A549 (cell line): Measurements from ENCODE around the gene PRKCE. TPM values are rescaled to one million over a fixed set of nuclear protein-coding genes. Genes with fewer than 3 reads are reported as not detected.

Experiments used
- ATAC-seq, 2 experiments: fragments of 200-7000 bp in 1 of 2; fragments of >200 bp in 1 of 2; cut with Nextera tagmentation in 1 of 2; cut with Tn5 transposase in 1 of 2; 3 replicates each; pipeline versions ENCODE4 v1.8.0 to v1.9.1; 2018 to 2020; ENCODE audit warnings: mild to moderate bottlenecking in 1 of 2, moderate library complexity in 1 of 2
- CTCF ChIA-PET: fragments of 300-600 bp; sonication (Branson Sonifier 250); formaldehyde crosslinking; extraction: SDS; loops from one replicate; lab custom pipeline; 2021; ENCODE audit warnings: antibody characterized with exemption, inconsistent platforms; lab: Yijun Ruan, JAX
- POLR2A ChIA-PET: fragments of 350-600 bp; formaldehyde crosslinking; extraction: SDS; loops from one replicate; lab custom pipeline; 2021; ENCODE audit warnings: antibody characterized with exemption, inconsistent platforms; lab: Yijun Ruan, JAX
- DNase-seq, 2 experiments: peaks; one replicate each; pipeline versions ENCODE4 v3.0.0 to v3.0.0-alpha.2; 2011 to 2016; ENCODE audit warnings: low read depth in 1 of 2, low spot score in 1 of 2
- FAIRE-seq: peaks from 2 replicates; lab custom pipeline; 2011; peaks lifted over from hg19 to GRCh38; lab: Jason Lieb, UNC
- H3K27ac ChIP-seq, 2 experiments: fragments of >200 bp; sonication (Bioruptor Twin); formaldehyde crosslinking; 3 replicates each; pipeline ENCODE4 v1.5.1; 2016 to 2017
- H3K4me1 ChIP-seq: fragments of >200 bp; sonication (Bioruptor Twin); formaldehyde crosslinking; 3 replicates; pipeline ENCODE4 v1.6.1; 2016
- H3K4me2 ChIP-seq: fragments of >200 bp; sonication (Bioruptor Twin); formaldehyde crosslinking; 3 replicates; pipeline ENCODE4 v1.6.1; 2016
- H3K4me3 ChIP-seq: fragments of >200 bp; sonication (Bioruptor Twin); formaldehyde crosslinking; 3 replicates; pipeline ENCODE4 v1.5.1; 2016
- H3K9me3 ChIP-seq: fragments of >200 bp; sonication (Bioruptor Twin); formaldehyde crosslinking; 3 replicates; pipeline ENCODE4 v1.6.1; 2016
- CBX8 ChIP-seq: fragments of 200-600 bp; sonication (generic); IDR thresholded peaks from 2 replicates; pipeline ENCODE4 v1.6.1; 2016
- CHD4 ChIP-seq: fragments of 200-600 bp; sonication (generic); IDR thresholded peaks from 2 replicates; pipeline ENCODE4 v1.6.1; 2016; ENCODE audit warnings: antibody characterized with exemption, mild to moderate bottlenecking, borderline replicate concordance
- CTCF ChIP-seq: fragments of >200 bp; sonication (Bioruptor Twin); formaldehyde crosslinking; IDR thresholded peaks from 3 replicates; pipeline ENCODE4 v1.5.1; 2016
- E2F6 ChIP-seq: IDR thresholded peaks from 2 replicates; pipeline ENCODE4 v1.6.1; 2012; ENCODE audit warnings: low read depth, borderline replicate concordance
- EHF ChIP-seq: fragments of 250-450 bp; sonication (Bioruptor Pico); IDR thresholded peaks from 2 replicates; pipeline ENCODE4 v1.5.0; 2020; ENCODE audit warnings: mild to moderate bottlenecking
- EP300 ChIP-seq, 2 experiments: fragments of >200 bp; sonication (Bioruptor Twin); formaldehyde crosslinking; IDR thresholded peaks; 2 replicates in 1 of 2; 3 replicates in 1 of 2; pipeline ENCODE4 v1.6.1; 2016 to 2017
- FOSB ChIP-seq: fragments of 250-450 bp; sonication (Bioruptor Pico); IDR thresholded peaks from 2 replicates; pipeline ENCODE4 v1.5.0; 2020; ENCODE audit warnings: mild to moderate bottlenecking, moderate library complexity
- FOSL2 ChIP-seq, 2 experiments: fragments of 450-650 bp in 1 of 2; fragments of >200 bp in 1 of 2; sonication (Bioruptor Twin) in 1 of 2; formaldehyde crosslinking; IDR thresholded peaks; 2 replicates each; pipeline versions ENCODE4 v1.5.0 to v1.6.1; 2016 to 2020; ENCODE audit warnings: mild to moderate bottlenecking in 1 of 2, moderate library complexity in 1 of 2
- FOXS1 ChIP-seq: fragments of 250-450 bp; sonication (Bioruptor Pico); IDR thresholded peaks from 2 replicates; pipeline ENCODE4 v1.5.0; 2020; ENCODE audit warnings: mild to moderate bottlenecking, moderate library complexity
- GATA3 ChIP-seq: IDR thresholded peaks from 2 replicates; pipeline ENCODE4 v1.6.1; 2012; ENCODE audit warnings: borderline replicate concordance
- HDAC2 ChIP-seq: fragments of 200-600 bp; sonication (generic); IDR thresholded peaks from 2 replicates; pipeline ENCODE4 v1.6.1; 2016
- HEYL ChIP-seq: fragments of 250-450 bp; sonication (Bioruptor Pico); IDR thresholded peaks from 2 replicates; pipeline ENCODE4 v1.8.0; 2021; ENCODE audit warnings: mild to moderate bottlenecking, moderate library complexity
- HMGXB4 ChIP-seq: fragments of 250-450 bp; sonication (Bioruptor Pico); IDR thresholded peaks from 2 replicates; pipeline ENCODE4 v1.5.0; 2021; ENCODE audit warnings: mild to moderate bottlenecking, moderate library complexity, borderline replicate concordance
- HOXA7 ChIP-seq: fragments of 250-450 bp; sonication (Bioruptor Pico); IDR thresholded peaks from 2 replicates; pipeline ENCODE4 v1.5.0; 2020; ENCODE audit warnings: mild to moderate bottlenecking, moderate library complexity
- HOXB13 ChIP-seq: fragments of 250-450 bp; sonication (Bioruptor Pico); IDR thresholded peaks from 2 replicates; pipeline ENCODE4 v1.5.0; 2020; ENCODE audit warnings: low read depth, mild to moderate bottlenecking, moderate library complexity
- HOXB5 ChIP-seq: fragments of 250-450 bp; sonication (Bioruptor Pico); IDR thresholded peaks from 2 replicates; pipeline ENCODE4 v1.5.0; 2020; ENCODE audit warnings: mild to moderate bottlenecking, moderate library complexity
- JUN ChIP-seq, 2 experiments: fragments of >200 bp; sonication (Bioruptor Twin); formaldehyde crosslinking; IDR thresholded peaks; 2 replicates in 1 of 2; 3 replicates in 1 of 2; pipeline ENCODE4 v1.6.1; 2016 to 2017
- JUNB ChIP-seq: fragments of >200 bp; sonication (Bioruptor Twin); formaldehyde crosslinking; IDR thresholded peaks from 2 replicates; pipeline ENCODE4 v1.6.1; 2016
- KDM1A ChIP-seq: fragments of 200-600 bp; sonication (generic); IDR thresholded peaks from 2 replicates; pipeline ENCODE4 v1.6.1; 2016; ENCODE audit warnings: low read depth, mild to moderate bottlenecking
- KDM5A ChIP-seq: fragments of 200-600 bp; sonication (generic); IDR thresholded peaks from 2 replicates; pipeline ENCODE4 v1.6.1; 2016; ENCODE audit warnings: antibody characterized with exemption, mild to moderate bottlenecking
- MAFK ChIP-seq: fragments of 450-650 bp; IDR thresholded peaks from 2 replicates; pipeline ENCODE4 v1.6.1; 2014; ENCODE audit not compliant: partially characterized antibody
- MAX ChIP-seq: IDR thresholded peaks from 2 replicates; pipeline ENCODE4 v1.6.1; 2012
- MAZ ChIP-seq: fragments of 150-350 bp; IDR thresholded peaks from 2 replicates; pipeline ENCODE4 v1.6.1; 2014; ENCODE audit warnings: antibody characterized with exemption, low read depth, low read length, borderline replicate concordance
- MYC ChIP-seq: IDR thresholded peaks from 2 replicates; pipeline ENCODE4 v1.6.1; 2012; ENCODE audit warnings: mild to moderate bottlenecking, inconsistent platforms, low read length, improper control_type of control experiment, borderline replicate concordance
- NFE2L2 ChIP-seq: fragments of 150-350 bp; conservative IDR thresholded peaks from 2 replicates; pipeline ENCODE4 v1.6.1; 2014; ENCODE audit warnings: low read length
- NR3C1 ChIP-seq: fragments of >200 bp; sonication (Bioruptor Twin); formaldehyde crosslinking; IDR thresholded peaks from 3 replicates; pipeline ENCODE4 v1.6.1; 2017
- PHF8 ChIP-seq: fragments of 200-600 bp; sonication (generic); IDR thresholded peaks from 2 replicates; pipeline ENCODE4 v1.6.1; 2016; ENCODE audit warnings: low read depth, mild to moderate bottlenecking, antibody characterized with exemption, moderate library complexity, borderline replicate concordance
- POLR2AphosphoS2 ChIP-seq: conservative IDR thresholded peaks from 2 replicates; pipeline ENCODE4 v1.6.1; 2012; ENCODE audit warnings: low read length, improper control_type of control experiment, inconsistent platforms
- RAD21 ChIP-seq, 2 experiments: fragments of >200 bp in 1 of 2; sonication (Bioruptor Twin) in 1 of 2; formaldehyde crosslinking in 1 of 2; IDR thresholded peaks in 1 of 2; conservative IDR thresholded peaks in 1 of 2; 2 replicates in 1 of 2; 3 replicates in 1 of 2; pipeline ENCODE4 v1.6.1; 2012 to 2018; ENCODE audit warnings: inconsistent platforms in 1 of 2
- RCOR1 ChIP-seq: fragments of 150-350 bp; IDR thresholded peaks from 2 replicates; pipeline ENCODE4 v1.6.1; 2014; ENCODE audit warnings: antibody characterized with exemption, low read length, low read depth
- SREBF2 ChIP-seq: fragments of 450-650 bp; IDR thresholded peaks from 2 replicates; pipeline ENCODE4 v1.6.1; 2014; ENCODE audit warnings: mild to moderate bottlenecking, moderate library complexity
- TP53 ChIP-seq: fragments of 250-450 bp; sonication (Bioruptor Pico); IDR thresholded peaks from 2 replicates; pipeline ENCODE4 v1.5.0; 2021; ENCODE audit warnings: mild to moderate bottlenecking, moderate library complexity
- USF2 ChIP-seq: fragments of 450-650 bp; IDR thresholded peaks from 2 replicates; pipeline ENCODE4 v1.6.1; 2014; ENCODE audit warnings: antibody characterized with exemption
- ZNF302 ChIP-seq: fragments of 250-450 bp; sonication (Bioruptor Pico); IDR thresholded peaks from 2 replicates; pipeline ENCODE4 v1.9.0; 2021; ENCODE audit warnings: inconsistent platforms, mild to moderate bottlenecking, moderate library complexity
- WGBS: methylation state at CpG from one replicate; pipeline ENCODE4 v1.1.6; 2017; ENCODE audit errors: missing lambda C conversion rate; 5-methylcytosine and 5-hydroxymethylcytosine counted together
- polyA plus RNA-seq, 4 experiments: library from polyadenylated mRNA; depleted of rRNA in 3 of 4; stranded (reverse); fragments of >200 nt; fragmentation: RNase III in 1 of 4; extraction: RNeasy Plus Mini Kit Qiagen cat#74134 plus additional on column Dnase treatment in 1 of 4; gene quantifications; 2 replicates in 3 of 4; 3 replicates in 1 of 4; pipeline ENCODE4 v1.2.3, GENCODE V29; 2011 to 2017

The PRKCE gene
- polyA plus RNA-seq, 2 of the 4 experiments (the other 2 are of a cell fraction) = 11.5 to 12.0 TPM

- FAIRE-seq (peak; percentile 96), ATAC-seq (no peak), DNase-seq (no peak)
- Histone ChIP-seq H3K27ac (peak overlapping the region; percentile 79 to 93), H3K9me3 (peaks cover 23% of the 10 kb centered on the region), H3K4me1 (peaks cover 37% of the 10 kb centered on the region), H3K4me2 (no peak overlapping the region), H3K4me3 (no peak overlapping the region)
- 64% methylated on average over 2 of the region's 2 CpGs for WGBS
- ChIA-PET POLR2A (interaction anchor here (0.6 to 0.8 kb wide), 2 partner anchors 72 to 126 kb away, joined by 3 read pairs; partner anchors contain the start of gene EPAS1), CTCF (interaction anchor here (1.0 kb wide), 1 partner anchor 10 kb away, joined by 3 read pairs; no protein-coding TSS in a partner anchor)
- no peak for TF ChIP-seq ZNF302
- TF ChIP-seq CTCF = no peak
- TF ChIP-seq MAFK = no peak
- TF ChIP-seq NFE2L2 = no peak
- no peak for TF ChIP-seq NR3C1
- TF ChIP-seq FOSL2 (IDR thresholded peaks at IDR 0.05) = no peak
- TF ChIP-seq FOSL2 (CRISPR knock-in tag; IDR thresholded peaks at IDR 0.05) = no peak; the same call in 1 of the 2 replicates
- no peak for TF ChIP-seq KDM5A
- TF ChIP-seq HMGXB4 (CRISPR knock-in tag) = no peak
- no peak; a peak in 2 of 5 replicates for TF ChIP-seq EP300 (IDR thresholded peaks at IDR 0.05)
- no peak for TF ChIP-seq CBX8
- TF ChIP-seq EHF = peak; percentile 1; the same call in 1 of the 2 replicates
- TF ChIP-seq MAX = no peak; the same call in none of the 2 replicates
- no peak for TF ChIP-seq USF2
- no peak for TF ChIP-seq SREBF2
- no peak for TF ChIP-seq MYC
- peak in 1 of 2 experiments; percentile 52; a peak in 2 of 5 replicates for TF ChIP-seq JUN (IDR thresholded peaks at IDR 0.05)
- TF ChIP-seq KDM1A = no peak
- no peak for TF ChIP-seq RAD21 (conservative IDR thresholded peaks at IDR 0.05 in 1 of 2, IDR thresholded peaks at IDR 0.05 in 1 of 2)
- TF ChIP-seq GATA3 = no peak
- no peak for TF ChIP-seq HDAC2
- TF ChIP-seq MAZ = no peak
- no peak for TF ChIP-seq HOXA7 (CRISPR knock-in tag)
- TF ChIP-seq TP53 (CRISPR knock-in tag) = no peak
- TF ChIP-seq HOXB5 (CRISPR knock-in tag) = peak; percentile 18; the same call in 1 of the 2 replicates
- TF ChIP-seq FOSB (CRISPR knock-in tag) = no peak
- no peak for TF ChIP-seq E2F6
- no peak for TF ChIP-seq PHF8
- TF ChIP-seq RCOR1 = no peak
- TF ChIP-seq FOXS1 = no peak
- no peak for TF ChIP-seq POLR2AphosphoS2
- TF ChIP-seq HOXB13 (CRISPR knock-in tag) = 0 out of 2 replicates have a peak, but pooled peaks have one; percentile 13
- peak; percentile 2; the same call in 1 of the 2 replicates for TF ChIP-seq JUNB
- no peak for TF ChIP-seq HEYL (CRISPR knock-in tag)
- no peak for TF ChIP-seq CHD4
These were observed 573.7 kb downstream of the PRKCE start for GRCh38 chr2:46225150-46225625.
